WERI-Rb-1 (cell line): ENCODE results near the gene RBFA.

Source experiments
- DNase-seq: peaks from one replicate; pipeline ENCODE4 v3.0.0-alpha.2; 2020
- H3K27ac ChIP-seq: fragments of 250-450 bp; sonication (Bioruptor Pico); 2 replicates; pipeline ENCODE4 v1.5.1; 2020; ENCODE audit warnings: mild to moderate bottlenecking, moderate library complexity
- H3K27me3 ChIP-seq: fragments of 250-450 bp; sonication (Bioruptor Pico); 2 replicates; pipeline ENCODE4 v1.5.1; 2021; ENCODE audit warnings: mild to moderate bottlenecking, low read depth, moderate library complexity; ENCODE audit not compliant: insufficient read depth, severe bottlenecking
- H3K36me3 ChIP-seq: fragments of 250-450 bp; sonication (Bioruptor Pico); 2 replicates; pipeline ENCODE4 v1.5.1; 2020; ENCODE audit warnings: mild to moderate bottlenecking, moderate library complexity
- H3K4me3 ChIP-seq: 2 replicates; pipeline ENCODE4 v1.5.1; 2011; ENCODE audit warnings: low read depth, mild to moderate bottlenecking, control low read depth, low read length
- H3K9me3 ChIP-seq: fragments of 250-450 bp; sonication (Bioruptor Pico); 2 replicates; pipeline ENCODE4 v1.5.1; 2021; ENCODE audit warnings: mild to moderate bottlenecking, moderate library complexity; ENCODE audit not compliant: severe bottlenecking
- TF ChIP-seq, protein P1 (sequence below): IDR thresholded peaks from 2 replicates; pipeline ENCODE4 v1.5.1; 2011; ENCODE audit warnings: low read depth, mild to moderate bottlenecking, control low read depth, inconsistent platforms, low read length

RBFA gene

DNA sequence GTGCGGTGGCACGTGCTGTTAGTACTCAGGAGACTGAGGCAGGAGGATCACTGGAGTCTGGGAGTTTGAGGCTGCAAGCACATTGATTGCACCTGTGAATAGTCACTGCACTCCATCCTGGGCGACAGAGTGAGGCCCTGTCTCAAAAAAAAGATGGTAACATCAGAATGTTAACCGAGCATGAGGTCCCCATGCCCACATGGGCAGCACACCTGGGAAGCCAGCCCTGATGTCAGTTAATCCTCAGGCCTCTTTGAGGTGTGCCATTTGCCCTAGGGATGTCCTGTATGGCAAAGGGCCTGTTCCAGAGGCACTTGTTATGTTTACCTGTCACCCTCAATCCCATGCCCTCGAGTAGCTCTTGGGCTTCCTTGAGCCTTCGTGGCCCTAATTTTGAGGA is 16.6 kb downstream of the RBFA start:
- H3K27ac ChIP-seq: no peak overlapping the region
- H3K4me3 ChIP-seq: no peak overlapping the region
- H3K9me3 ChIP-seq: peaks cover 32% of the 10 kb centered on the region
- TF ChIP-seq, protein P1, sequence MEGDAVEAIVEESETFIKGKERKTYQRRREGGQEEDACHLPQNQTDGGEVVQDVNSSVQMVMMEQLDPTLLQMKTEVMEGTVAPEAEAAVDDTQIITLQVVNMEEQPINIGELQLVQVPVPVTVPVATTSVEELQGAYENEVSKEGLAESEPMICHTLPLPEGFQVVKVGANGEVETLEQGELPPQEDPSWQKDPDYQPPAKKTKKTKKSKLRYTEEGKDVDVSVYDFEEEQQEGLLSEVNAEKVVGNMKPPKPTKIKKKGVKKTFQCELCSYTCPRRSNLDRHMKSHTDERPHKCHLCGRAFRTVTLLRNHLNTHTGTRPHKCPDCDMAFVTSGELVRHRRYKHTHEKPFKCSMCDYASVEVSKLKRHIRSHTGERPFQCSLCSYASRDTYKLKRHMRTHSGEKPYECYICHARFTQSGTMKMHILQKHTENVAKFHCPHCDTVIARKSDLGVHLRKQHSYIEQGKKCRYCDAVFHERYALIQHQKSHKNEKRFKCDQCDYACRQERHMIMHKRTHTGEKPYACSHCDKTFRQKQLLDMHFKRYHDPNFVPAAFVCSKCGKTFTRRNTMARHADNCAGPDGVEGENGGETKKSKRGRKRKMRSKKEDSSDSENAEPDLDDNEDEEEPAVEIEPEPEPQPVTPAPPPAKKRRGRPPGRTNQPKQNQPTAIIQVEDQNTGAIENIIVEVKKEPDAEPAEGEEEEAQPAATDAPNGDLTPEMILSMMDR: no peak
- no peak for DNase-seq
- no peaks in the 10 kb centered on the region for H3K27me3 ChIP-seq
- peaks cover 53% of the 10 kb centered on the region for H3K36me3 ChIP-seq

DNA sequence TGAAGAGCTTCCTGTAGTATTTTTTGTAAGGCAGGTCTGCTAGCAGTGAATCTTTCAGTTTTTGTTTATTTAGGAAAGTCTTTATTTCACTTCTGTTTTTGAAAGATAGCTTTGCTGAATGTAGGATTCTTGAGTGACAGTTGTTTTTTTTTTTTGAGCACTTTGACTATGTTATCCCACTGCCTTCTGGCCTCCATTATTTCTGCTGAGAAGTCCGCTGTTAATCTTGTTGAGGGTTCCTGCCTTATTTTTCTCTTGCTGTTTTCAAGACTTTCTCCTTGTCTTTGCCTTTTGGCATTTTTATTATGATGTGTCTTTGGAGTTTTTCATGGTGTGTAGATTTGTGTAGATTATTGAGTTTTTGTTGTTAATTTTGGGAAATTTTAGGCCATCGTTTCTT is 21.9 kb downstream of the RBFA start:
- no peak for DNase-seq
- H3K4me3 ChIP-seq: no peak overlapping the region
- H3K27me3 ChIP-seq: no peaks in the 10 kb centered on the region
- no peak overlapping the region for H3K27ac ChIP-seq
- peaks cover 44% of the 10 kb centered on the region for H3K9me3 ChIP-seq
- H3K36me3 ChIP-seq: peaks cover 13% of the 10 kb centered on the region
- TF ChIP-seq, protein P1: no peak

DNA sequence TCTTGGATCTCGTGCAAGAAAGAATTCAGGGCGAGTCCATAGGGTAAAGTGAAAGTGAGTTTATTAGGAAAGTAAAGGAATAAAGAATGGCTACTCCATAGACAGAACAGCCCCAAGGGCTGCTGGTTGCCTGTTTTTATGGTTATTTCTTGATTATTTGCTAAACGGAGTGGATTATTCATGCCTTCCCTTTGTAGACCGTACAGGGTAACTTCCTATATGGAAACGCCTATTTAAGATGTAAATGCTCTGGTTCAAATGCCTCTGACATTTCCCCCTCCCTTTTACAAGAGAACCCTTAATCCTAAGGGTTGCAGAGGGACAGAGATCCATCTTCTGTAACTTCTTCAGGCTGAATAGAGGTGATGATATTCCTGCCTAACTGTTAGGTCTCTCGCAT is 25.7 kb downstream of the RBFA start:
- Histone ChIP-seq H3K27me3 (no peaks in the 10 kb centered on the region), H3K9me3 (peaks cover 24% of the 10 kb centered on the region), H3K4me3 (no peak overlapping the region), H3K36me3 (peaks cover 6% of the 10 kb centered on the region; the same call in 1 of the 2 replicates), H3K27ac (no peak overlapping the region)
- no peak for DNase-seq
- TF ChIP-seq, protein P1: no peak

DNA sequence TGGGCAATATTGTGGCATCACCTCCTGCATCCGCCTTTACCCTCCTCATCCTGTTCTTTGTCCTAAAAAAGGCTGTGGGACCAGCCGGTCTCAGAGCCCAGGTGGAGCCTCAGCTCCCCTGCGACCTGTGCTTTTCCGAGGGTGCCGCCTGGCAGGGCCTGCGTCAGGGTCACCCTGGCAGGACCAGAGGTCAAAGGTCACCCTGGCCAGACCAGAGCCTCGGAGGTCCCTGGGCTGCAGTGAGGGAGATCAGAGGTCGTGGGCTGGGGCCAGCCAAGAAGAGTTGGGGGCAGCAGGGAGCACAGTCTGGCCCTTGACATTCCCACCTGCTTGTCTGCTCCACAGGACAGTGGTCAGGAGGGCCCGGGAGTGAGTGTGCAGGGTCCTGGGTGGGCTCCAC is 31.5 kb downstream of the RBFA start:
- Histone ChIP-seq H3K27me3 (no peaks in the 10 kb centered on the region), H3K27ac (no peak overlapping the region), H3K36me3 (peaks cover 4% of the 10 kb centered on the region; the same call in 1 of the 2 replicates), H3K9me3 (peaks cover 4% of the 10 kb centered on the region), H3K4me3 (no peak overlapping the region)
- TF ChIP-seq, protein P1: no peak
- no peak for DNase-seq

DNA sequence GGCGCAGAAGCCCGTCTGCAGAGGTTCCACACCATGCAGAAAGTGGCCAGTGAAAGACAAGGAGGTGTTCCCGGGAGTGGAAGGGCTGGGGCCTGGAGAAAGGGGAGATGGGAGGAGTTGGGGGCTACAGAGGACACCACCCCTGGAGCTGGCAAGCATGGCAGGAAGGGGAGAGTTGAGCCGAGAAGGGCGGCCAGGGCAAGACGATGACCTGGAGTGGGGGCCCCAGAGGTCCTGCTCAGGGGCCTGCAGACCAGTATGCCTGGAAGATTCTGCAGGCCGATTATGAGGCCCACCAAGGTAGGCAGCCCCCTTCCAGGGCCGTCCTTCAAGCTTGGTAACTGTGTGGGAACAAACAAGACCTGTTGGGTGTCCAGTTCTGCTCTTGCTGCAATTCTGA is 33.1 kb downstream of the RBFA start:
- H3K27ac ChIP-seq: no peak overlapping the region
- H3K27me3 ChIP-seq: no peaks in the 10 kb centered on the region
- TF ChIP-seq, protein P1: no peak
- no peak for DNase-seq
- no peak overlapping the region for H3K4me3 ChIP-seq
- peaks cover 6% of the 10 kb centered on the region; the same call in 1 of the 2 replicates for H3K36me3 ChIP-seq
- no peaks in the 10 kb centered on the region for H3K9me3 ChIP-seq

DNA sequence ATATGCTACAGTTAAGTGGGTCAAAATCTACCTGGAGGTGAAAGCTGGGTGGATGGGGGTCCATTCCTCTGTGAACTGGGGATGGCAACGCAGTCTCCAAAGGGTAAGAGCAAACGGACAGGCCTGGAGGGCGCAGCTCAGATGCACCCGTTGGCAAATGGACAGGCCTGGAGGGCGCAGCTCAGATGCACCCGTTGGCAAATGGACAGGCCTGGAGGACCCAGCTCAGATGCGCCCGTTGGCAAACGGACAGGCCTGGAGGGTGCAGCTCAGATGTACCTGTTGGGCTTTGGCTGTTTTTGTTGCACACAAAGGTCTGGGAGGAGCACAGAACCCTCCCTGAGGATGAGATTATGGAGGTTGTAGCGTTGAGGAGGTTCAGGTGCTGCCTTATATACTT is 33.7 kb downstream of the RBFA start:
- DNase-seq: no peak
- Histone ChIP-seq H3K36me3 (peaks cover 6% of the 10 kb centered on the region; the same call in 1 of the 2 replicates), H3K27me3 (no peaks in the 10 kb centered on the region), H3K27ac (no peak overlapping the region), H3K9me3 (no peaks in the 10 kb centered on the region), H3K4me3 (no peak overlapping the region)
- TF ChIP-seq, protein P1: no peak
